ENCODE results near the gene CCT6B. TPM values are rescaled to one million over a fixed set of nuclear protein-coding genes. Genes with fewer than 3 reads are reported as not detected.

CCT6B gene
- total RNA-seq, 1 donor from 2014 or later, result 1.7 TPM

DNA sequence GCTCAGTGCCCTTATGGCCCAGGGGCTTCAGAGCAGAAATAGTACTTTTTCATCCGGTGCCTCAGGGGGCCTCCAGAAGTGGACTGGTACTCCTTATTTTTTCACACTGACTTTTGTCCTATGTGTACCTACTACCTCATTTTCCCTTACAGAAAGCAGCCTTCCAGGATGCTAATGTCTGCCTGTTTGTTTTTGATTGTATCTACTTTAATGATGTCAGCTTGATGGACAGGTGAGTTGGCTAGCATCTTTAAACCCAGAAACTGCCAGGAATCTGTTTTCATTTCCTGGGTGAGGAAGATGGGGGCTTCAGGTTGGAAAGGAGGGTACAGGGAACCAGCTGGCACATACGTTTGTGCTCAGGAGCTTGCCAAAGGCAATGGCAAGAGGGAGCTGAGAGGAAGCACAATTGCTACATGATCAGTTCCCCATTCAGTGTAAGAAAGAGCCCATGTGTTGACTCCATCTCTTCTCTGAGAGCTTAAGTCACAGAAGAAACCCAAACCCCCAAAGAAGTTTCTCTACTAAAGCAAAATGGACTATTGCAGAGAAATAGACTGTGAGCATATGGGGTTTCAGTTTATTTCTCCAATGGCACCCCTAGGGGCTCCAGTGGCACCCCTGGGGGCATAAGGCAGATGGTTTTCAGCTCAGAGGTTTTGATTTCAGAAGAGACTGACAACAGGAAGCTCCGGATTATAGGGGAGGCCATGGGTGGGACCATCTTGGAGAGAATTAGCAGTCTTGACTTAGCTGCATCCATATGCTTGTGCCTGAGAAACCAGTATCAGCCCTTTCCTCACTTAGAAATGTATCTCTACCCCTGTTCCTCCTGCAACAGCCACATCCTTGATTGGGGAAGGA lies 35.4 kb upstream of the CCT6B start:
- H3K4me1 Mint-ChIP-seq (ENCODE audit: low read depth), result no peaks in the 10 kb centered on the region
- no peak overlapping the region for H3K27ac Mint-ChIP-seq
- no peaks in the 10 kb centered on the region for H3K9me3 Mint-ChIP-seq (ENCODE audit: low read depth)
- no peak overlapping the region for H3K4me3 Mint-ChIP-seq (ENCODE audit: low read depth)
- H3K27me3 Mint-ChIP-seq, result no peaks in the 10 kb centered on the region
- TF ChIP-seq, protein P1, sequence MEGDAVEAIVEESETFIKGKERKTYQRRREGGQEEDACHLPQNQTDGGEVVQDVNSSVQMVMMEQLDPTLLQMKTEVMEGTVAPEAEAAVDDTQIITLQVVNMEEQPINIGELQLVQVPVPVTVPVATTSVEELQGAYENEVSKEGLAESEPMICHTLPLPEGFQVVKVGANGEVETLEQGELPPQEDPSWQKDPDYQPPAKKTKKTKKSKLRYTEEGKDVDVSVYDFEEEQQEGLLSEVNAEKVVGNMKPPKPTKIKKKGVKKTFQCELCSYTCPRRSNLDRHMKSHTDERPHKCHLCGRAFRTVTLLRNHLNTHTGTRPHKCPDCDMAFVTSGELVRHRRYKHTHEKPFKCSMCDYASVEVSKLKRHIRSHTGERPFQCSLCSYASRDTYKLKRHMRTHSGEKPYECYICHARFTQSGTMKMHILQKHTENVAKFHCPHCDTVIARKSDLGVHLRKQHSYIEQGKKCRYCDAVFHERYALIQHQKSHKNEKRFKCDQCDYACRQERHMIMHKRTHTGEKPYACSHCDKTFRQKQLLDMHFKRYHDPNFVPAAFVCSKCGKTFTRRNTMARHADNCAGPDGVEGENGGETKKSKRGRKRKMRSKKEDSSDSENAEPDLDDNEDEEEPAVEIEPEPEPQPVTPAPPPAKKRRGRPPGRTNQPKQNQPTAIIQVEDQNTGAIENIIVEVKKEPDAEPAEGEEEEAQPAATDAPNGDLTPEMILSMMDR (IDR thresholded peaks at IDR 0.05; ENCODE audit: unreplicated experiment), result no peak
- H3K36me3 Mint-ChIP-seq (ENCODE audit: insufficient read depth), result peaks cover 22% of the 10 kb centered on the region
- no peak for DNase-seq (ENCODE audit: low spot score, unreplicated experiment)

DNA sequence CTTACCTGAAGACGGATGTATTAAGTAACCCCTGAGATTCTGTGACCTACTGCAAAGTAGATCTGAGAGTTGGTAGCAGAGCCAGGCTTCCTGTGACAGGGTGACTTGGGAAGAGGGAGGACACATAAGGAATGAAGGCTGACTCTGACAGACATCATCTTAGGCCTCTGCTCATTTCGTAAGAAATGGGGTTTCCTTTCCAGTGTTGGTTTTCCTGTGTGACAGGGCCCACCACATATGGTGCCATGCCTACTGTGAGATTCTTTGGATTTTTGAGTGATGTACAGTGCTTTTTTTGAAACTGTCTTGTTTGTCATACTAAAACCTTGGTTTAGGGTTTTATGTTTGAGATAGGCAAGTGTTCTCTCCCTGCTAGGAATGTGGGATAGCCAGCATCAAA lies 31.8 kb upstream of the CCT6B start:
- peaks cover 46% of the 10 kb centered on the region for H3K36me3 Mint-ChIP-seq (ENCODE audit: insufficient read depth)
- TF ChIP-seq, protein P1 (IDR thresholded peaks at IDR 0.05; ENCODE audit: unreplicated experiment), result no peak

DNA sequence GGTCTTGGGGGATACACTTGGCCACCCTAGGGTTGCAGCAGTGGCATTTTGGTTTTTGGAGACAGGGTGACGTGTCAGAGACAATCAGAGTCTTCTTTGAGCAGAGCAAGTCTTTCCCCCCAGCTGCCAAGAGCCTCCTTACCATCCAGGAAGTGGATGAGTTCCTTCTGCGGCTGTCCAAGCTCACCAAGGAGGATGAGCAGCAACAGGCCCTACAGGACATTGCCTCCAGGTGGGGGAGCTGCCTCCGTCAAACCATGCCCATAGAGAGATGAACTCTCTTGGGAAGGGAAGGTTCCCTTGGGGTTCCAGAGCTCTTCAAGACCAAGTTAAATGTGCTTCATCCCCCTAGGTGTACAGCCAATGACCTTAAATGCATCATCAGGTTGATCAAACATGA lies 30.3 kb upstream of the CCT6B start:
- no peak overlapping the region for H3K27ac Mint-ChIP-seq
- peaks cover 49% of the 10 kb centered on the region for H3K36me3 Mint-ChIP-seq (ENCODE audit: insufficient read depth)
- H3K27me3 Mint-ChIP-seq, result no peaks in the 10 kb centered on the region
- TF ChIP-seq, protein P1 (IDR thresholded peaks at IDR 0.05; ENCODE audit: unreplicated experiment), result no peak
- DNase-seq (ENCODE audit: low spot score, unreplicated experiment), result no peak
- peaks cover 8% of the 10 kb centered on the region for H3K4me1 Mint-ChIP-seq (ENCODE audit: low read depth)
- no peak overlapping the region for H3K4me3 Mint-ChIP-seq (ENCODE audit: low read depth)
- H3K9me3 Mint-ChIP-seq (ENCODE audit: low read depth), result no peaks in the 10 kb centered on the region

More for the DNA sequence above, 31.8 kb upstream of the CCT6B start:
- Mint-ChIP-seq H3K27ac (no peak overlapping the region), H3K4me1 (ENCODE audit: low read depth) (peaks cover 8% of the 10 kb centered on the region), H3K27me3 (no peaks in the 10 kb centered on the region), H3K9me3 (ENCODE audit: low read depth) (no peaks in the 10 kb centered on the region), H3K4me3 (ENCODE audit: low read depth) (no peak overlapping the region)
- no peak for DNase-seq (ENCODE audit: low spot score, unreplicated experiment)

DNA sequence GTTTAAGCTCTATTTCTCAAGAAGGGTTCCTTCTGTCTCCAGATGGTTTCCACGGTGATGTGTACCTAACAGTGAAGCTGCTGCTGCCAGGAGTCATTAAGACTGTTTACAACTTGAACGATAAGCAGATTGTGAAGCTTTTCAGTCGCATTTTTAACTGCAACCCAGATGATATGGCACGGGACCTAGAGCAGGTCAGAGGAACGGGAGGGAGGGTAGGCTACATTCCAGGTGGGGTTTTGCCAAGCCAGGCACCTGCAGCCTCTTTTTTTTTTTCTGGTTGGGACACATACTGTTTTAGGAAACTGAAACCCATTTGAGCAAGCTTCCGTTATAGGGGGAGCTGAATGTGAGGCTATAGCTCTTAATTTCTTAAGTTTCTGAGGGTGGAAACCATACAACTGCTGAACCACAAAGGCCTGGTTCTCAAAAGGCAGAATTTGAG lies 29.7 kb upstream of the CCT6B start:
- H3K9me3 Mint-ChIP-seq (ENCODE audit: low read depth), result no peaks in the 10 kb centered on the region
- no peak for DNase-seq (ENCODE audit: low spot score, unreplicated experiment)
- H3K27me3 Mint-ChIP-seq, result no peaks in the 10 kb centered on the region
- H3K36me3 Mint-ChIP-seq (ENCODE audit: insufficient read depth), result peaks cover 52% of the 10 kb centered on the region
- H3K4me3 Mint-ChIP-seq (ENCODE audit: low read depth), result no peak overlapping the region
- H3K27ac Mint-ChIP-seq, result peak overlapping the region; percentile 33
- peaks cover 8% of the 10 kb centered on the region for H3K4me1 Mint-ChIP-seq (ENCODE audit: low read depth)
- TF ChIP-seq, protein P1 (IDR thresholded peaks at IDR 0.05; ENCODE audit: unreplicated experiment), result no peak

DNA sequence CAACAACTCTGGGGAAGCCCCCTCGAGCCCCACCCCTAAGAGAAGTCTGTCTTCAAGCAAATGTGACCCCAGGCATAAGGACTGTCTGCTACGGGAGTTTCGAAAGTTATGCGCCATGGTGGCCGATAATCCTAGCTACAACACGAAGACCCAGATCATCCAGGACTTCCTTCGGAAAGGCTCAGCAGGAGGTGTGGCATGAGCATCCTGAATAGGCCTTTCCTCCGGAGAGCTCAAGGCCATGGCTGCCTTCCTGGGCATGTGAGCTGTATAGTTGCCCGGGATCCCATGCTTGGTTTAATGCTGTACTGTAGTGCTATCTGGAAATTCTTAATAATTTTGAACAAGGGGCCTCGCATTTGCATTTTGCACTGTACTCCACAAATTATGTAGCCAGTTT lies 28.2 kb upstream of the CCT6B start:
- TF ChIP-seq, protein P1 (IDR thresholded peaks at IDR 0.05; ENCODE audit: unreplicated experiment), result no peak
- Mint-ChIP-seq H3K27me3 (no peaks in the 10 kb centered on the region), H3K4me1 (ENCODE audit: low read depth) (peaks cover 8% of the 10 kb centered on the region), H3K4me3 (ENCODE audit: low read depth) (no peak overlapping the region), H3K36me3 (ENCODE audit: insufficient read depth) (peaks cover 49% of the 10 kb centered on the region), H3K27ac (no peak overlapping the region), H3K9me3 (ENCODE audit: low read depth) (no peaks in the 10 kb centered on the region)
- no peak for DNase-seq (ENCODE audit: low spot score, unreplicated experiment)

Measured in progenitor cell of endocrine pancreas (in vitro differentiated cells).